Neural progenitor cell (in vitro differentiated cells): ENCODE results near the gene NUDT19. TPM values are rescaled to one million over a fixed set of nuclear protein-coding genes. Genes with fewer than 3 reads are reported as not detected.

Experiments
- DNase-seq: peaks from one replicate; pipeline ENCODE4 v3.0.0-alpha.2; 2016; ENCODE audit warnings: low spot score
- H2AFZ ChIP-seq: fragments of 200-600 bp; sonication (generic); replicated peaks from 2 replicates; pipeline ENCODE4 v1.6.1; 2016; ENCODE audit warnings: antibody characterized with exemption
- H3F3A ChIP-seq: fragments of 200-600 bp; sonication (generic); 2 replicates; pipeline ENCODE4 v1.6.1; 2016; ENCODE audit warnings: antibody characterized with exemption, low read depth
- H3K27ac ChIP-seq: fragments of 200-600 bp; sonication (generic); 2 replicates; pipeline ENCODE4 v1.5.1; 2016; ENCODE audit warnings: mild to moderate bottlenecking
- H3K27me3 ChIP-seq: fragments of 200-600 bp; sonication (generic); 2 replicates; pipeline ENCODE4 v1.6.1; 2016; ENCODE audit warnings: mild to moderate bottlenecking, moderate library complexity
- H3K36me3 ChIP-seq: fragments of 200-600 bp; sonication (generic); 2 replicates; pipeline ENCODE4 v1.5.1; 2016
- H3K4me1 ChIP-seq: fragments of 200-600 bp; sonication (generic); 2 replicates; pipeline ENCODE4 v1.6.1; 2016; ENCODE audit warnings: mixed run types
- H3K4me2 ChIP-seq: fragments of 200-600 bp; sonication (generic); 2 replicates; pipeline ENCODE4 v1.6.1; 2016
- H3K4me3 ChIP-seq: fragments of 200-600 bp; sonication (generic); 2 replicates; pipeline ENCODE4 v1.5.1; 2016
- H3K79me2 ChIP-seq: fragments of 200-600 bp; sonication (generic); 2 replicates; pipeline ENCODE4 v1.6.1; 2016; ENCODE audit warnings: low read depth
- H3K9ac ChIP-seq: fragments of 200-600 bp; sonication (generic); 2 replicates; pipeline ENCODE4 v1.6.1; 2016
- H3K9me3 ChIP-seq: fragments of 200-600 bp; sonication (generic); 2 replicates; pipeline ENCODE4 v1.5.1; 2016; ENCODE audit warnings: low read depth
- H4K20me1 ChIP-seq: fragments of 200-600 bp; sonication (generic); 2 replicates; pipeline ENCODE4 v1.6.1; 2016; ENCODE audit warnings: low read depth
- H3K27ac Mint-ChIP-seq: 3 replicates; pipeline ENCODE4 v1.8.0; 2021; ENCODE audit warnings: mixed read lengths
- H3K27me3 Mint-ChIP-seq: 2 replicates; pipeline ENCODE4 v1.8.0; 2022; ENCODE audit warnings: low read depth, mild to moderate bottlenecking, inconsistent platforms, moderate library complexity, mixed read lengths; ENCODE audit not compliant: insufficient read depth
- H3K36me3 Mint-ChIP-seq: 3 replicates; pipeline ENCODE4 v1.8.0; 2021; ENCODE audit warnings: mixed read lengths
- H3K4me1 Mint-ChIP-seq: 3 replicates; pipeline ENCODE4 v1.8.0; 2021; ENCODE audit warnings: mixed read lengths
- H3K4me3 Mint-ChIP-seq: 3 replicates; pipeline ENCODE4 v1.8.0; 2021; ENCODE audit warnings: mild to moderate bottlenecking, moderate library complexity, mixed read lengths
- H3K9me3 Mint-ChIP-seq: 3 replicates; pipeline ENCODE4 v1.8.0; 2020; ENCODE audit warnings: mixed read lengths
- CTCF ChIP-seq: fragments of 200-600 bp; sonication (generic); IDR thresholded peaks from 2 replicates; pipeline ENCODE4 v1.5.1; 2017; ENCODE audit warnings: antibody characterized with exemption, mild to moderate bottlenecking
- EZH2 ChIP-seq: fragments of 200-600 bp; sonication (generic); IDR thresholded peaks from 2 replicates; pipeline ENCODE4 v1.6.1; 2017; ENCODE audit warnings: antibody characterized with exemption, mild to moderate bottlenecking, moderate library complexity
- EZH2phosphoT487 ChIP-seq: fragments of 200-600 bp; sonication (generic); IDR thresholded peaks from 2 replicates; pipeline ENCODE4 v1.6.1; 2017; ENCODE audit warnings: antibody characterized with exemption
- total RNA-seq: library from RNA; depleted of rRNA; stranded (reverse); fragments of >200 nt; gene quantifications from 2 replicates; pipeline ENCODE4 v1.2.3, GENCODE V29; 2015; ENCODE audit warnings: low replicate concordance

NUDT19 gene
- total RNA-seq, 1 donor from 2014 or later, result 4.4 TPM

GRCh38 chr19:32674153-32674930 lies 17.3 kb upstream of the NUDT19 start:
- Mint-ChIP-seq H3K36me3 (peaks cover 4% of the 10 kb centered on the region), H3K4me3 (peak overlapping the region; percentile 95), H3K27ac (peak overlapping the region; percentile 80), H3K27me3 (peaks cover 26% of the 10 kb centered on the region), H3K4me1 (peaks cover 28% of the 10 kb centered on the region), H3K9me3 (no peaks in the 10 kb centered on the region)
- no peak overlapping the region for H3K27ac ChIP-seq
- peak; percentile 47 for DNase-seq
- H3K36me3 ChIP-seq, result no peaks in the 10 kb centered on the region
- H3K4me1 ChIP-seq, result peaks cover 12% of the 10 kb centered on the region
- H3K9ac ChIP-seq, result no peak overlapping the region
- H3K9me3 ChIP-seq, result no peaks in the 10 kb centered on the region
- TF ChIP-seq EZH2 (no peak), CTCF (peak; percentile 8)
- H3K79me2 ChIP-seq, result peaks cover 28% of the 10 kb centered on the region
- H3K4me3 ChIP-seq, result peak overlapping the region; percentile 90
- H3F3A ChIP-seq, result peaks cover 19% of the 10 kb centered on the region
- H4K20me1 ChIP-seq, result peaks cover 64% of the 10 kb centered on the region
- H3K27me3 ChIP-seq, result peaks cover 61% of the 10 kb centered on the region
- peak overlapping the region; percentile 84 for H3K4me2 ChIP-seq
- peak overlapping the region; percentile 90 for H2AFZ ChIP-seq

- peaks cover 12% of the 10 kb centered on the region for H3K4me1 ChIP-seq
- TF ChIP-seq CTCF (no peak), EZH2phosphoT487 (no peak), EZH2 (no peak)
- peaks cover 23% of the 10 kb centered on the region for H3K4me1 Mint-ChIP-seq
- H3K9me3 ChIP-seq, result no peaks in the 10 kb centered on the region
- no peak within 1 kb of the TSS for H3K9ac ChIP-seq
- H3K27ac Mint-ChIP-seq, result peak within 1 kb of the TSS; percentile 80
- peak within 1 kb of the TSS; percentile 90 for H2AFZ ChIP-seq
- H4K20me1 ChIP-seq, result peaks cover 56% of the 10 kb centered on the region
- DNase-seq, result peak; percentile 99
- peak within 1 kb of the TSS; percentile 95 for H3K4me3 Mint-ChIP-seq
- H3K36me3 Mint-ChIP-seq, result peaks cover 4% of the 10 kb centered on the region
- H3K36me3 ChIP-seq, result no peaks in the 10 kb centered on the region
- H3K27me3 Mint-ChIP-seq, result peaks cover 30% of the 10 kb centered on the region
- H3K9me3 Mint-ChIP-seq, result no peaks in the 10 kb centered on the region
- H3K4me3 ChIP-seq, result peak within 1 kb of the TSS; percentile 90
- peaks cover 28% of the 10 kb centered on the region for H3K79me2 ChIP-seq
- no peak within 1 kb of the TSS for H3K27ac ChIP-seq
- peak within 1 kb of the TSS; percentile 84 for H3K4me2 ChIP-seq
- H3F3A ChIP-seq, result peaks cover 19% of the 10 kb centered on the region
- H3K27me3 ChIP-seq, result peaks cover 69% of the 10 kb centered on the region
Measured at GRCh38 chr19:32674931-32675719, 16.5 kb upstream of the NUDT19 start, which contains the start of gene ANKRD27. ANKRD27 (minus strand) TSS chr19:32675180; CDS start chr19:32659015, 16,165 bp downstream.

- peaks cover 20% of the 10 kb centered on the region for H3K4me1 Mint-ChIP-seq
- TF ChIP-seq EZH2, result no peak
- TF ChIP-seq EZH2phosphoT487, result peak; percentile 94
- TF ChIP-seq CTCF, result no peak
- no peaks in the 10 kb centered on the region for H3K9me3 Mint-ChIP-seq
- no peaks in the 10 kb centered on the region for H3K9me3 ChIP-seq
- peaks cover 73% of the 10 kb centered on the region for H3K27me3 ChIP-seq
- peak within 1 kb of the TSS; percentile 90 for H3K4me3 ChIP-seq
- peaks cover 12% of the 10 kb centered on the region for H3K4me1 ChIP-seq
- H3F3A ChIP-seq, result peaks cover 19% of the 10 kb centered on the region
- no peaks in the 10 kb centered on the region for H3K36me3 ChIP-seq
- H3K27me3 Mint-ChIP-seq, result peaks cover 35% of the 10 kb centered on the region
- peak; percentile 70 for DNase-seq
- H3K9ac ChIP-seq, result no peak within 1 kb of the TSS
- H2AFZ ChIP-seq, result peak within 1 kb of the TSS; percentile 90
- H3K27ac ChIP-seq, result no peak within 1 kb of the TSS
- peak within 1 kb of the TSS; percentile 89 for H3K4me3 Mint-ChIP-seq
- peaks cover 28% of the 10 kb centered on the region for H3K79me2 ChIP-seq
- peaks cover 55% of the 10 kb centered on the region for H4K20me1 ChIP-seq
- H3K4me2 ChIP-seq, result peak within 1 kb of the TSS; percentile 84
- H3K27ac Mint-ChIP-seq, result no peak within 1 kb of the TSS
- H3K36me3 Mint-ChIP-seq, result peaks cover 4% of the 10 kb centered on the region
Measured at GRCh38 chr19:32675720-32676185, 15.9 kb upstream of the NUDT19 start, which contains the start of gene RGS9BP. RGS9BP (plus strand) TSS chr19:32675848; CDS start chr19:32676264, 416 bp downstream.
